ENCODE results near the gene SCAPER.

DNA sequence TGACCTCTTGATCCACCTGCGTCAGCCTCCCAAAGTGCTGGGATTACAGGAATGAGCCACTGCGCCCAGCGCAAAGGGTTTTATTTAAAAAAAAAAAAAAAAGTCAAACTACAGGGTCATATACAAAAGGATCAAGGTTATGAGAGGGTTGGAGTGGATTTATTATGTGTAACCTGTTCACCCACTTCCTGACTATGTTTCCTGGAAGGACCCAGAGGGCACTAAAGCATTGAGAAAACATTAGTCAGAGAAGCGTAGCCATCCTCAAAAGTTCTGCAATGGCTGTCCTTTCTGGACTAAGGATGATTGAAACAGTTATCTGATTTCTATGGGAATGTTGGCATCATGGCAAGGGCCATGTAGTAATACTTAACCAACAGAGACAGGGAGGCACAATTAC, 7.3 kb upstream of the SCAPER start:
- TF ChIP-seq, protein P1, sequence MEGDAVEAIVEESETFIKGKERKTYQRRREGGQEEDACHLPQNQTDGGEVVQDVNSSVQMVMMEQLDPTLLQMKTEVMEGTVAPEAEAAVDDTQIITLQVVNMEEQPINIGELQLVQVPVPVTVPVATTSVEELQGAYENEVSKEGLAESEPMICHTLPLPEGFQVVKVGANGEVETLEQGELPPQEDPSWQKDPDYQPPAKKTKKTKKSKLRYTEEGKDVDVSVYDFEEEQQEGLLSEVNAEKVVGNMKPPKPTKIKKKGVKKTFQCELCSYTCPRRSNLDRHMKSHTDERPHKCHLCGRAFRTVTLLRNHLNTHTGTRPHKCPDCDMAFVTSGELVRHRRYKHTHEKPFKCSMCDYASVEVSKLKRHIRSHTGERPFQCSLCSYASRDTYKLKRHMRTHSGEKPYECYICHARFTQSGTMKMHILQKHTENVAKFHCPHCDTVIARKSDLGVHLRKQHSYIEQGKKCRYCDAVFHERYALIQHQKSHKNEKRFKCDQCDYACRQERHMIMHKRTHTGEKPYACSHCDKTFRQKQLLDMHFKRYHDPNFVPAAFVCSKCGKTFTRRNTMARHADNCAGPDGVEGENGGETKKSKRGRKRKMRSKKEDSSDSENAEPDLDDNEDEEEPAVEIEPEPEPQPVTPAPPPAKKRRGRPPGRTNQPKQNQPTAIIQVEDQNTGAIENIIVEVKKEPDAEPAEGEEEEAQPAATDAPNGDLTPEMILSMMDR (IDR thresholded peaks at IDR 0.05; ENCODE audit: insufficient read depth, low read length): no peak
- TF ChIP-seq POLR2AphosphoS5 (IDR thresholded peaks at IDR 0.05; ENCODE audit: low read depth) (no peak), GABPA (IDR thresholded peaks at IDR 0.05; ENCODE audit: low read depth) (no peak)
- TF ChIP-seq, protein P2, sequence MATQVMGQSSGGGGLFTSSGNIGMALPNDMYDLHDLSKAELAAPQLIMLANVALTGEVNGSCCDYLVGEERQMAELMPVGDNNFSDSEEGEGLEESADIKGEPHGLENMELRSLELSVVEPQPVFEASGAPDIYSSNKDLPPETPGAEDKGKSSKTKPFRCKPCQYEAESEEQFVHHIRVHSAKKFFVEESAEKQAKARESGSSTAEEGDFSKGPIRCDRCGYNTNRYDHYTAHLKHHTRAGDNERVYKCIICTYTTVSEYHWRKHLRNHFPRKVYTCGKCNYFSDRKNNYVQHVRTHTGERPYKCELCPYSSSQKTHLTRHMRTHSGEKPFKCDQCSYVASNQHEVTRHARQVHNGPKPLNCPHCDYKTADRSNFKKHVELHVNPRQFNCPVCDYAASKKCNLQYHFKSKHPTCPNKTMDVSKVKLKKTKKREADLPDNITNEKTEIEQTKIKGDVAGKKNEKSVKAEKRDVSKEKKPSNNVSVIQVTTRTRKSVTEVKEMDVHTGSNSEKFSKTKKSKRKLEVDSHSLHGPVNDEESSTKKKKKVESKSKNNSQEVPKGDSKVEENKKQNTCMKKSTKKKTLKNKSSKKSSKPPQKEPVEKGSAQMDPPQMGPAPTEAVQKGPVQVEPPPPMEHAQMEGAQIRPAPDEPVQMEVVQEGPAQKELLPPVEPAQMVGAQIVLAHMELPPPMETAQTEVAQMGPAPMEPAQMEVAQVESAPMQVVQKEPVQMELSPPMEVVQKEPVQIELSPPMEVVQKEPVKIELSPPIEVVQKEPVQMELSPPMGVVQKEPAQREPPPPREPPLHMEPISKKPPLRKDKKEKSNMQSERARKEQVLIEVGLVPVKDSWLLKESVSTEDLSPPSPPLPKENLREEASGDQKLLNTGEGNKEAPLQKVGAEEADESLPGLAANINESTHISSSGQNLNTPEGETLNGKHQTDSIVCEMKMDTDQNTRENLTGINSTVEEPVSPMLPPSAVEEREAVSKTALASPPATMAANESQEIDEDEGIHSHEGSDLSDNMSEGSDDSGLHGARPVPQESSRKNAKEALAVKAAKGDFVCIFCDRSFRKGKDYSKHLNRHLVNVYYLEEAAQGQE (IDR thresholded peaks at IDR 0.05; ENCODE audit: insufficient replicate concordance, low read depth): no peak

All from HL-60 (cell line).